GM18505 (cell line): ENCODE measurements around the gene DHX30.
"Not testable (repeated sequence)": the region's sequence is repeated elsewhere in the genome, so short reads cannot be mapped to it uniquely, and the experiment has no call there.

Experiments used
- ATAC-seq: cut with Tn5 transposase; IDR thresholded peaks from one replicate; pipeline ENCODE4 v1.9.1; 2021; ENCODE audit not compliant: unreplicated experiment
- POLR2A ChIP-seq: IDR thresholded peaks from 4 replicates; pipeline ENCODE4 v1.6.1; 2011; ENCODE audit warnings: borderline replicate concordance; ENCODE audit not compliant: insufficient read depth, insufficient read length; ENCODE audit errors: extremely low read depth

DHX30 gene

GRCh38 chr3:47868306-47868705, 65.4 kb downstream of the DHX30 start:
- no peak for TF ChIP-seq POLR2A
- ATAC-seq: no peak

DNA sequence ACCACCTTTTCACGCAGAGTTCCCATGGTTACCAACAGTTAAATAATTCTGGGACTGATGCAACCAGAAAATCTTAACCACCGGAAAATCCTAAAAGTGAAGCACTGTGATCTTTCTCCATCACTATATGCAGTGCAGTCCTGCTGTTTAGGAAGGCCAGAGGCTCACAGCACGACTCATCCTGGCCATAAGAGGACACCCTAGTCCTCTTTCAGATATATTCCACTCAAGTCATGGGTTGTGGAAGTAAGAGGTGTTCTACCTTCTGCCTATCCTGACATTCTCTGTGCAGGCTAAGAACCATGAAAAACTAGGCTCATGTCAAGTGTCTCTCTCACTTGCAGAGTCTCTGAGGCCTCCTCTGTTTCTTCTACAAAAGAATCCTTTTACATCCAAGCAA, 67.2 kb downstream of the DHX30 start:
- no peak for ATAC-seq
- no peak for TF ChIP-seq POLR2A

DNA sequence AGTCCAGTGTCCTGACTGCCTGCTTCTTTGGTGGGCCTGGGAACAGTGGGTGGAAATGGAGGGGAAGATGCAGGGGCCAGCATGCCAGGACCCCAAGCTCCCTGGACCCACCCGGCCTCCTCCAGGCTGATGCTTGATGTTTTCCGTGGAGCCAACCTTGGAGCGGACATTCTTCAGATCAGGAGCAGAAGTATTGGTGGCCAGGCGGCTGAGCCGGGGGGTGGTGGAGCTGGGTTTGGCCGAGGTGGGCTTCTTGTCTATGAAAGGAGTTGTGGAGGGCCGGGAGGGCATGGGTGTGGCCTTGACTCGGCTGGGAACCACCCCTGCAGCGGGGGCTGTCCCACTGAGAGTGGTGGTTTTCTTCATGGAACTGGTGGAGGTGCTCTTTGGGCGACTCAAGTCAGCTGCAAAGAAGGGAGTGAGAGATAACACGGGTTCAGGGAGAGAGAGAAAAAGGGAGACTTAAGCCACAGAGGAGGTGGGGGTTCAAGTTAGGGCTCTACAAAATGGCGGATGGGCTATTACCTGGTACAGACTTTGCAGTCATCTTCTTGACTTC, 67.8 kb downstream of the DHX30 start:
- no peak for TF ChIP-seq POLR2A
- no peak for ATAC-seq

DNA sequence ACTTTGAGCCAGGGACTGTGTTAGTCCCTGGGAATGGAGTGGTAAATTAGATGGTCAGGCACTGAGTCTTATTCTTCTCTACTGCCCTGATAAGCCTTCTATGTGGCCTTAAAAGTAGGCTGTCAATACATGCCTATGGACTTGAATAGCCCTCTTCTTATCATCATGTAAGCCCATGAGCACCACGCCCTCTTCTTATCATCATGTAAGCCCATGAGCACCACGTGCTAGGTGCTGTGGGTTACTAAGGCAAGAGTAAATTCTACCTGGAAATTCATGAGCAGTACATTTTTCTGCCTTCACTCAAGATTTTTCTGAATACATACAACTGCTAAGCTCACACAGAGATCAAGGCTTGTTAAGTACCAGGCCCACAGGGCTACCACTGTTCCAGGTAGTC, 68.5 kb downstream of the DHX30 start:
- ATAC-seq: no peak
- TF ChIP-seq POLR2A: no peak

GRCh38 chr3:47872916-47873315, 70.0 kb downstream of the DHX30 start:
- no peak for TF ChIP-seq POLR2A
- ATAC-seq: no peak

DNA sequence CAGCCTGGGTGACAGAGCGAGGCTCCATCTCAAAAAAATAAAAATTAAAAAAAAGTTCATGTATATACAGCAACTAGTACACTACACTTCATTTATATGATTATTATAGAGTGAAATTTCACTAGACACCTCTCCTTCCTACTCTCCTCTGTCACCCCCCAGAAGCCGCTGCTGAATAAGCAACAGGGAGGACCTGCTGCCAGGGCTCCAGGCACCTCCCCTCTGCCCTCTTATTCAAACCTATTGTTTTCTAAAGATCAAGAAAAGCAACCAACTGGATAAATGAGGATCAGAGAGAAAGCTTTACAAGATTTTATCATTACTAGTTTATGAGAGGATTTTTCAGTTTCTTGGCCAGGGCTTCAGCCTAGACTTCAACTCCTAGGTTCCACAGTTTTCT, 71.5 kb downstream of the DHX30 start:
- ATAC-seq: no peak
- TF ChIP-seq POLR2A: no peak

DNA sequence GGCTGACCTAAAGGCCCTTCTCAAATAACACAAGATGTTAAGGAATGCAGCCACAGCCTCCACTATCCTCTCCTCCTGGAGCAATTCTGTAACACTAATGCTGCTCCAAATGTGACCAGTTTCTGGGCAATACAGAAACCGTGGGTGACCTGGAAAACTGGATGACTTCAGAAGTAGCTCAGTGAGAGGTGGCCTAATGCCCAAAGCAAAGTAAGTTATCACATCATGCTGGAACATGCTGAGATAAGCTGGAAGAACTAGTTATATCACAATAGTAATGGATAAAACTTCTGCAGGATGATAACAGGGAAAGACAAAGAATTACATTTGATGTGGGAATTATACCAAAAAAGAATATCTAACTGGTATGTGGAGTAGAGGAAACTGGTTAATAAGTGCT, 72.0 kb downstream of the DHX30 start:
- no peak for TF ChIP-seq POLR2A
- no peak for ATAC-seq

- TF ChIP-seq POLR2A: no peak
- ATAC-seq: no peak
These were observed 74.4 kb downstream of the DHX30 start for GRCh38 chr3:47877290-47877689.

GRCh38 chr3:47877719-47878118, 74.8 kb downstream of the DHX30 start:
- ATAC-seq: no peak

GRCh38 chr3:47882338-47882737, 79.4 kb downstream of the DHX30 start:
- TF ChIP-seq POLR2A: no peak
- no peak for ATAC-seq

More at GRCh38 chr3:47877719-47878118, 74.8 kb downstream of the DHX30 start:
- TF ChIP-seq POLR2A: no peak

GRCh38 chr3:47884603-47885002, 81.7 kb downstream of the DHX30 start:
- no peak for ATAC-seq
- TF ChIP-seq POLR2A: no peak

GRCh38 chr3:47885168-47885567, 82.2 kb downstream of the DHX30 start:
- ATAC-seq: no peak
- TF ChIP-seq POLR2A: no peak

DNA sequence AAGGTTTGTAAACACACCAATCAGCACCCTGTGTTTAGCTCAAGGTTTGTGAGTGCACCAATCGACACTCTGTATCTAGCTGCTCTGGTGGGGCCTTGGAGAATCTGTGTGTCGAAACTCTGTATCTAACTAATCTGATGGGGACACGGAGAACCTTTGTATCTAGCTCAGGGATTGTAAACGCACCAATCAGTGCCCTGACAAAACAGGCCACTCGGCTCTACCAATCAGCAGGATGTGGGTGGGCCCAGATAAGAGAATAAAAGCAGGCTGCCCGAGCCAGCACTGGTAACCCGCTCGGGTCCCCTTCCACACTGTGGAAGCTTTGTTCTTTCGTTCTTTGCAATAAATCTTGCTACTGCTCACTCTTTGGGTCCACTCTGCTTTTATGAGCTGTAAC, 85.1 kb downstream of the DHX30 start:
- ATAC-seq: not testable (repeated sequence)

GRCh38 chr3:47888986-47889757, 86.2 kb downstream of the DHX30 start:
- TF ChIP-seq POLR2A: no peak
- no peak for ATAC-seq

- no peak for ATAC-seq
- TF ChIP-seq POLR2A: no peak
These were observed 87.3 kb downstream of the DHX30 start for GRCh38 chr3:47890126-47890827.
